HG02588 (cell line): ENCODE measurements around the gene TBXAS1.
"Not testable (repeated sequence)": the region's sequence is repeated elsewhere in the genome, so short reads cannot be mapped to it uniquely, and the experiment has no call there.

Experiments
- ATAC-seq: cut with Tn5 transposase; IDR thresholded peaks from one replicate; pipeline ENCODE4 v1.9.1; 2021; ENCODE audit warnings: mild to moderate bottlenecking, moderate library complexity; ENCODE audit not compliant: unreplicated experiment

The TBXAS1 gene

DNA sequence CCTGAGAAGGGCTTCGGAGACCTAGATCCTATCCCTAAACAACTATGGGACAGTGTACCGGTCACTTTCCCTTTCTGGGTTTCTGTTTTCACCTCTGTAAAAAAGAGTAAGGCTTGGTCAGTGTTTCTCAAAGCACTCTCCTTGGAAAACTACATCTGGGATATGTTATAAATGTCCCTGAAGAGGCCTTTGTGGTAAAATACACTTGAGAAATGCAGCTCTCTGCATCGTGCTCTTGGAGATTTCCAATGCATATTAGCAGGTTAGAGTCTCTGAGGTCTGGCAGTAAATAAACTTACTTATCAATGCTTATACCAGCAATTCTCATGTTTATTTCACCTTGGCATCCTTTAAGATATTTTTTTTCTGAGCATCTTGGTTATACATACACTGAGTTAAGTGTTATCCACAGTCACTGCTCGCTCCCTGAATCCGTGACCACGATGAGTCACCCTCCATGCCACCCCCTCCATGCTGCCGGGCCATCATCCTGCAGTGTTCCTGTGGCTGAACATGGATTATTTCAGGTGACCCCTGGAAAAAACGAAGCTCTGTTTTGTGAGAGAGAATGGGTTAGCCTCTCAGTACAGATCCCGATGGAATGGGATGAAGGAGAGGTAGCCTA, 3.3 kb upstream of the TBXAS1 start:
- ATAC-seq: no peak

- no peak for ATAC-seq
Observed at GRCh38 chr7:139827042-139827441, 2.0 kb upstream of the TBXAS1 start.

GRCh38 chr7:139828446-139828845, 618 bp upstream of the TBXAS1 start:
- ATAC-seq: no peak

DNA sequence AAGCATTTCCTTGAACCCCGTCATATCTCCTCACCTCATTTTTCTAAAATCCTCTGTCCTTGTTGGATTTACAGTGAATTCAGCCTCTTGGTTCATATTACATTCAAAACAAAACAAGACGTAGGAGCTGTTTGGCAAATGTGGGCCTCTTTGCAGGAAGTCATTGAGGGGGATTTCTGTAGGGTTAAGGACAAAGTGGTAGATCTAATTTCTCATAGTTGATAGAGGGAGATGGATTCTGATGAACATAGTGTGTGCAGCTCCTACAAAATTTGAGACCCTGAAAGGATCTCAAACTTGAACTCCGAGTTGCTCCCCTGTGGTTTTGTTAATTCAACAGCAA, 682 bp downstream of the TBXAS1 start:
- peak; percentile 32 for ATAC-seq

DNA sequence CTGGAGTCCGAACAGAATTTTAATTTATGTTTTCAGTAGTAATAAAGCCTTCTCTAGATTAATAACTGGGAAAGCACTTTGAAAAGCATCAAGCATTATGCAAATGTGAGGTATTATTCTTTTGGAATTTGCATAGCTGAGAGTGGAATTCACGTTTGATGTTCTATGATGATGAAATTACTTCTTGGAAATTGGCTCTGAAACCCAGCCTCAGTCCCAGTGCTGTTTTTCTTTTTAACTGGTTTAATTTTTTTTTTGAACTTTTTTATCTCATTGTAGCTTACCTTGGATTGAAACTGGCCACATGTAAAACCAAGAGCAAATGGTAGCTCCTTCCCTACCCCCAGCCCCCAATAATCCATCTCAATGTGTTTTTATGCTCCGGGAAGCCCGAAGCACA, 1.2 kb downstream of the TBXAS1 start:
- ATAC-seq: no peak

DNA sequence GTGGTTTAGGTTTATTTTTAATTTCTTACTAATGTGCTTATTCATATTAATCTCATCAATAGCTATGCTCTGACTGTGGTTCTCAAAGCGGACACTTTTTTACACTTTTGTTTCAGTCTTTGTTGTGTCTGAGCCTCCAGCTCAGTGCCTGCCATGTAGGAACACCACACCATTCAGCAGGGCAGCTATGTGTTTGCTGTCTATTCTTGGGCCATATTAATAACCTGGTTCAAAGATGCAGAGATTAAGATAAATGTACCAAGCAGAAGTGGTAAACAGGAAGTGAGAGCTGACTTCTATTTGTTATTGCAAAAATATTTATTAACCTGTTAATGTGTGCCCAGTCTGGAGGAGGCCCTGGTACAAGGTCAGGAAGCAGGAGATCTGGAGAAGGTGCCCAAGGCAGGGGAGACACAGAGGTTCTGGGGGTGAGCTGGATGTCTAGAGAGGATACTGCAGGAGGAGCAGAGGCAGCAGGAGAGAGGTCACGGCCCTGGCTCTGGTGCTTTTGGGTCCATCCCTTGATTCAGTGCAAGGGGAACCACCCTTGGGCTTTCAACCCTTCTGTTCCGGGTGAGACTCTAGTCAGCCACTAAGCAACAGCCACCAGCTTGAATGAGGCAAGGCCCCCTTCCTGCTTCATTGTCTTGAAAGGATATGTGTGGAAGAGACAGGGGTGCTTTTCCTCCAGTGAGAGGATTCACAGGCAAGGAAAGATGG, 1.9 kb downstream of the TBXAS1 start:
- ATAC-seq: peak; percentile 66

DNA sequence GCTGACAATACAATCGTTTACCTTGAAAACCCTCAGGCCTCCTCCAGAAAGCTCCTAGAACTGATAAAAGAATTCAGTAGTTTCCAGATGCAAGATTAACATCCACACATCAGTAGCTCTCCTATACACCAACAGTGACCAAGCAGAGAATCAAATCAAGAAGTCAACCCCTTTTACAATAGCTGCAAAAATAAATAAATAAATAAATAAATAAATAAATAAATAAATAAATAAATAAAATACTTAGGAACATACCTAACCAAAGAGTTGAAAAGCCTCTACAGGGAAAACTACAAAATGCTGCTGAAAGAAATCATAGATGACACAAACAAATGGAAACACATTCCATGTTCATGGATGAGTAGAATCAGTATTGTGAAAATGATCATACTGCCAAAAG, 6.8 kb downstream of the TBXAS1 start:
- ATAC-seq: not testable (repeated sequence)

DNA sequence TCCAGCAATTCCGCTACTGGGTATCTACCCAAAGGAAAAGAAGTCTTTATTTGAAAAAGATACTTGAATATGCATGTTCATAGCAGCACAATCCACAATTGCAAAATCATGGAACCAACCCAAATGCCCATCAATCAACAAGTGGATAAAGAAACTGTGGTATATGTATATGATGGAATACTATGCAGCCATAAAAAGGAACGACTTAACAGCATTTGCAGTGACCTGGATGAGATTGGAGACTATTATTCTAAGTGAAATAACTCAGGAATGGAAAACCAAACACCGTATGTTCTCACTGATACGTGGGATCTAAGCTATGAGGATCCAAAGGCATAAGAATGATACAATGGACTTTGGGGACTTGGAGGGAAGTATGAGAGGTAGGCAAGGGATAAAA, 8.2 kb downstream of the TBXAS1 start:
- not testable (repeated sequence) for ATAC-seq

- no peak for ATAC-seq
Observed at GRCh38 chr7:139838276-139838675, 9.2 kb downstream of the TBXAS1 start.

DNA sequence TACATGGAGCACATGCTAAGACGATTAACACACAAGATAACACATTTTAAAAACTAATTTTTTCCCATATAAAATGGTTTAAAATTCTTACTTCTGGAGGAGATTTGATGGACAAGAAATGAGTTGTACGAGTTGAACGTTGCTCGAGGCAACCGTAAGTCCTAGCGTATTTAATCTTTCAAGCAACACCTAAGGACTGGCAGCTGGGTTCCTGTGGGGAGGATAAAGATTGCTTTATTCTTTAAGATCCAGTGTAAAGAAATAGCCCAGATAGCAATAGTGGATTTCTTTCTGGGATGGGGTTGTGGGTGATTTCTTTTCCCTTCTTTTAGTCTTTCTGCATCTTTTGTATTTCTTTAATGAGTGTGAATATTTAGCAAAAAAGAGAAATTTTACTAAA, 9.8 kb downstream of the TBXAS1 start:
- no peak for ATAC-seq

GRCh38 chr7:139840776-139841175, 11.7 kb downstream of the TBXAS1 start:
- ATAC-seq: no peak

GRCh38 chr7:139842401-139843210, 13.5 kb downstream of the TBXAS1 start:
- peak; percentile 83 for ATAC-seq

DNA sequence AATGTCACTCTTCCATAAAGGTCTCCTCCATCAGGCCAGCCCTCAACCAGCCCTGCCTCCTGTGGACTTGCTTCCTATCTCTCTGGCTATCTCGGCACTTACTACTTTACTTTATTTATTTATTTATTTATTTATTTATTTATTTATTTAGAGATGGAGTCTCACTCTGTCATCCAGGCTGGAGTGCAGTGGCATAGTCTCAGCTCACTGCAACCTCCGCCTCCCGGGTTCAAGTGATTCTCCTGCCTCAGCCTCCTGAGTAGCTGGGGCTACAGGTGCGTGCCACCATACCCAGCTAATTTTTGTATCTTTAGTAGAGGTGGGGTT, 14.1 kb downstream of the TBXAS1 start:
- ATAC-seq: not testable (repeated sequence)

GRCh38 chr7:139844779-139845442, 15.8 kb downstream of the TBXAS1 start:
- no peak for ATAC-seq

DNA sequence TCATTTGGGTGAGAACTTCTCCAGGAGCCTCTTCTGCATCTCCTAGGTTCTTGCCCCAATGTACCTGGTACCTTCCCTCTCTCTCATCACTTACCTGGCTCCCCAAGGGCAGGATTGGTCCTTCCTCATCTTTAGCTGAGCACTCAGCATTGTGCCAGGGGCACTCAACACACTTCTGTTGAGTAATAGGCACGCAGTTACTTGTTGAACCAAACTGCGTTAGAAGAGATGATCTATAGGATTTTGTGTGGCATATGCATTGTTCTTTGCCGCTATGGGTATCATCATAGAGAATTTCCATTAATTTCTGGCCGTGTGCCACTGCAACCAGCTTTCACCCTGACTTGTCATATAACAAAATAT, 16.4 kb downstream of the TBXAS1 start:
- ATAC-seq: no peak

DNA sequence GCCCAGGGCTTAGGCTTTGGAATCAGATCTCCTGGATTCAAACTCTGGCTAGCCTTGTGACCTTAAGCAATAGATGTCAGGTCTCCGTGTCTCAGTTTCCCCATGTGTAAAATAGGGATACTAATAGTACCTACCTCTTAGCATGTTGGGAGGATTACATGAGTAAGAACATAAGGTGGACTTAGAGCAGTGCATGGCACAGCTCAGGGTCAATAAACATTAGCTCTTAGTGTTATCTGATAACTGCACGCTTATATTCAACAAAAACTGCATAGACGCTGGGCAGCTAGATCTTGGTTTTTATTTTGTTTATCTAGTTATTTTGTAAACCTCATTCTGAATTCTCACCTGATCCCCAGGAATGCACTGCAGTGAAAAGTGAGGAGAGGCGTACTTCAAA, 17.2 kb downstream of the TBXAS1 start:
- no peak for ATAC-seq

DNA sequence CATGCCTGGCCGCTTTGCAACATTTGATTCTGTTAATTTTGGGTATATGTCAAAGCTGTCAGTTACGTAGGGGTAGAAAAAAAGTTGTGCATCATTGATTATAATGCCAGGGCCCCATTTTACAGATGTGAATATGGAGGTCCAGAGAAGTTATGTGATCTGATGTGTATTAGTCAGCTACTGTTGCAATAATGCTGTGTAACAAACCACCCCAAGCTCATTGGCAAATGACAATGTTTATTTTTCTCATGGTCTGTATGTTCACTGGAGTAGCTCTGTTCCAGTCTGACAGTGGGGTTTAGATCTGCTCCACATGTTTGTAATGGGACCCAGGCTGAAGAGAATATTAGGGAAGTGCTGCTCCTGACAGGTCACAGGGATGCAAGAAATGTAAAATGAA, 19.2 kb downstream of the TBXAS1 start:
- no peak for ATAC-seq

DNA sequence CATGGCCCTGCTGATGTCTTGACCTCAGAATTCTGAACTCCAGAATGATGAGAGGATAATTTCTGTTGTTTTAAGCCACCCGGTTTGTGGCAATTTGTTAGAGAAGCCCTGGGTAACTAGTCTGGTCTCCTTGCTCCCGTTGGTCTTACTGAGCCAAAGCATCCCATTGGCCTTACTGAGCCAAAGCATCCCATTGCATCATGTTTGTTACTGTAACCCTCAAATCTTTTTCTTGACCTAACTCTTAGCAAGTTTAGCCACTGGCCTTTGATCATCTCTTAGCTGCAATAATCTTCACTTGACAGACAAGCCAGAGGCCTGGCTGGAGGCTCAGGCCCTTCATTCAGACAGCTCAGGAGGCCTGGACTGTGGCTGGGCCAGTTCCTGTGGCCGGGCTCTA, 21.8 kb downstream of the TBXAS1 start:
- no peak for ATAC-seq

- no peak for ATAC-seq
Observed at GRCh38 chr7:139851770-139852481, 22.9 kb downstream of the TBXAS1 start.

DNA sequence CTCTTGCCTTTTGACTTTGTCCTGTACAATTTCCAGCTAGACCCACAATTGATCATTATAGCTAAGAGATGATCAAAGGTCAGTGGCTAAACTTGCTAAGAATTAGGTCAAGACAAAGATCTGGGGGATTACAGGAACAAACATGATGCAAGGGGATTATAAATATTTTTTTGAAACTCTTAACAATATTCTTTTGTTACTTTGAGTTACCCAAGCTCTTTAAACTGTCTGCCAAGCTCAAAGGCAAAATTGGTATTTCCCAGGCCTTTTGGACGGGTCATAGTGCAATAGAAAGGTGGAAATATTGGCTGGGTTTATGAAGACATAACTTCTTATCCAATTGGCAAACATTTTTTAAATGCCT, 23.4 kb downstream of the TBXAS1 start:
- ATAC-seq: no peak

GRCh38 chr7:139853506-139854123, 24.6 kb downstream of the TBXAS1 start:
- ATAC-seq: no peak
